Measurements from ENCODE around the gene CCDC126.
A peak's percentile ranks its signal among the peaks of the same experiment; 100 is the strongest.
"Not testable (repeated sequence)": the region's sequence is repeated elsewhere in the genome, so short reads cannot be mapped to it uniquely, and the experiment has no call there.

The CCDC126 gene, protein sequence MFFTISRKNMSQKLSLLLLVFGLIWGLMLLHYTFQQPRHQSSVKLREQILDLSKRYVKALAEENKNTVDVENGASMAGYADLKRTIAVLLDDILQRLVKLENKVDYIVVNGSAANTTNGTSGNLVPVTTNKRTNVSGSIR

GRCh38 chr7:23597094-23598091 is at the start of gene CCDC126:
TSS of gene CCDC126 (plus strand) at chr7:23597382. CDS start at chr7:23611316, 13,934 bp downstream.
- H3K4me3 ChIP-seq: peak within 1 kb of the TSS; percentile 62 to 97 (median 83)
- H3K27ac ChIP-seq: peak within 1 kb of the TSS; percentile 52 to 95 (median 89)

DNA sequence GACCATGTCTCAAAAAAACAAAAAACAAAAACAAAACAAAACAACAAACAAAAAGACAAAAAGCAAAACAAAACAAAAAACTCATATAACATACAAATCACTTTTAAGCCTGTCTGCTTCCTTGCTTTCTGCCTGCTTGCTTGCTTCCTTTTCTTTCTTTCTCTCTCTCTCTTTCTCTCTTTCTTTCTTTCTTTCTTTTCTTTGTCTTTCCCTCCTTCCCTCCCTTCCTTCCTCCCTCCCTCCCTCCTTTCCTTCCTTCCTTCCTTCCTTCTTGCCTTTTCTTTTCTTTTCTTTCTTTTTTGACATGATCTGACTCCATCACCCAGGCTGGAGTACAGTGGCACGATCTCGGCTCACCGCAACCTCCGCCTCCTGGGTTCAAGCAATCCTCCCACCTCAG is 49.5 kb upstream of the CCDC126 start:
- Histone ChIP-seq H3K4me3 (no peak overlapping the region), H3K27ac (no peak overlapping the region)

GRCh38 chr7:23558303-23558702 is 38.9 kb upstream of the CCDC126 start:
- Histone ChIP-seq H3K4me3 (no peak overlapping the region), H3K27ac (no peak overlapping the region)

DNA sequence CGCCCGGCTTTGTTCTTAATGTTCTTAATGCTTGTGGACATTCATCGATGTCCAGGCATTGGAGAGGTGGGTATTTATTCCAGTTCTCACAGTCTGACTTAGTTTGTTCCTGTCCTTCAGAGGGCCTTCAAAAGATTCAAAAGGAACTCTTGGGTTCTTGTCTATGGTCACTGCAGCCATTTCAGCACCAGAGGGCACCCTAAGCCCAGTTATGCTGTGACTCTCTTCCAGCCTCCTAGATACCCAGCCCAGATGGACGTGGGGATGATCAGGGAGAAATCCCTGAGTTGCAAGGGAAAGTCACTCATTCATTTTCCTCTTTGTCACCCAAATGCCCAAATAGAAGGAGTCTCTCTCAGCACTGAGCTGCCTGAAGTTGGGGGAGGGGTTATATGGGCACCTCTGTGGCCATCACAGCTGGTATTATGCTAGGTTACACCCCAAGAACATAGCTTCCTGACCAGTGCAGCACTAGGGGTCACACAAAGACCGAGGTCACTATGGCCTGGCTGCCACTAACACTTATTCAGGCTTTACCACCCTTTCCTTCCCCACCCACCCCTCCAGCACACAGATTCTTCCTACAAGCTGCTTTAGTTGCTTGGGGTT is 26.5 kb upstream of the CCDC126 start:
- Histone ChIP-seq H3K27ac (no peak overlapping the region), H3K4me3 (no peak overlapping the region)

- not testable (repeated sequence) for H3K4me3 ChIP-seq, H3K27ac ChIP-seq
Observed at GRCh38 chr7:23581975-23582374, 15.2 kb upstream of the CCDC126 start.

DNA sequence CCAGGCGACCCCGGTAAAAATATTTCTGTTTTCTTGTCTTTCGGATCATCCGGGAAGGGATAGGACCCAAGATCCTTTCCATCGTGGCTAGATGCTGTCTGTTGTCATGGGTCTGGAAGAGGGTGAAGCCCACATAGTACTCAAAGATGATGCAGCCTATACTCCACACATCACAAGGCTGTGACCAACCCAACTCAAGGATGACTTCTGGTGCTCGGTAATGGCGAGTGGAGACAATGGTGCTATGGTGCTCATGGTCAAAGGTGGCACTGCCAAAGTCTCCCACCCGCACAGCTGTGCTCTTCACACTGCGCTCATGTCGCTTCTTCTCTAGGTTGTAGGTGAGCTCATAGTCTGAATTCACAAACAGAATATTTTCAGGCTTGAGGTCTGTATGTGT is 11.9 kb upstream of the CCDC126 start:
- not testable (repeated sequence) for H3K27ac ChIP-seq, H3K4me3 ChIP-seq

DNA sequence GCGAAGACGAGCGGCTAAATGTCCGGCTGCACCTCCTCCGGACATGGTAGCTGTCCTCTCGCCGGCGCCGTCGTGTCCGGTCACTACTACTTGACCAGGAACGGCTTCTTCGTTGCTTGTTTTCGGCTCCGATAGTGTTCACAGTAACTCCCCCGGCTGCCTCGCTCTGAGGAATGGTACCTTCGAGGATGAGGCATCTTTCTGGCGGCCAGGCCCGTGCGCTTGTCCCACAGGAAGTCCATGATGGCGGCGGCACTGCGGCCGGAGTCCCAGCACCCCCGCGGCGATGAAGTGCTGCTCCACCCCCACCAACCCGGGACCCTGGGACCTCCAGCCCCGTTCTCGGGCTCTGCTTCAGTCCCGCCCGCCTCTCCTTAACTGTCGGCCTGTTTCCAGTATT is 11.0 kb upstream of the CCDC126 start:
- no peak overlapping the region for H3K27ac ChIP-seq
- H3K4me3 ChIP-seq: no peak overlapping the region

- no peak overlapping the region for H3K4me3 ChIP-seq
- H3K27ac ChIP-seq: no peak overlapping the region
Observed at GRCh38 chr7:23590529-23590928, 6.7 kb upstream of the CCDC126 start.

GRCh38 chr7:23593706-23594105 is 3.5 kb upstream of the CCDC126 start:
- Histone ChIP-seq H3K27ac (no peak overlapping the region), H3K4me3 (no peak overlapping the region)

- Histone ChIP-seq H3K27ac (no peak overlapping the region), H3K4me3 (no peak overlapping the region)
Observed at GRCh38 chr7:23594879-23595604, 2.1 kb upstream of the CCDC126 start.

DNA sequence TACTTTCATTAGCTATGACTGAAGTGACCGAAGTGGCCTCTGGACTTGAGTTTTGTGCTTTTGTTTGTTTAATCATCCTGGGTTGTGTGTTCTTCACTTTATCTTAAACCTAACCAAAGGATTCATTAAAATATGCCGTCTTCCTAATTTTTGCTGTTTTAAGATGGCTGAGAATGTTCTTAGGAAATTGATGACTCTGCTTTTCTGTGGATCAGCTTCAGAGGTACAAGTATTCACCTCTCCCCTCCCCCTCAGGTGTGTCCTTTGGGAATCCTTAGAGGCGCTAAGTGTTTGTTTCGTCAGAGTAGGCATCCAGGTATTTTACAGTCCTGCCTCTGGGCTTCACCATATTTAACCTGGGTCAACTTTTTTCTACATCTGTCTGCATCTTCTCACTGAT is 1.1 kb downstream of the CCDC126 start:
- peak overlapping the region in 13 of 21 experiments; percentile 80 to 95 (median 91) for H3K27ac ChIP-seq

DNA sequence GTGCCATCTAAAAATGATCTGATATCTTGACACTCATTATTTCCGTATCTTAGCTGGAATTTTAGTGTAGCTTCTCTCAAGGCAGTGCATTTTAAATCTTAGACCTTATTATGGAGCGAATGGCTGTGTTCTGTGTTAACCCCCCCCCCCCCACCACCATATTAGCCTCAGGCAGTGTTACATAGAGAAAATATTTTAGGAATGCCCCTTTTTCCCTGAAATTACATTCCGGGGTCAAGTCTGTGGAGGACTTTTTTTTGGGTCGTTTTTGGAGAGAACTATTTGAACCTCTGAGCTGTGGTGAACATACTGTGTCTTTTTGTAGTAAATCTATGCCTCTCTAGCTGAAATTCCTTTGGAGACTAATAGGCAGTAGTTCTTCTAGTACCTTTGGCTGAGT is 3.1 kb downstream of the CCDC126 start:
- H3K27ac ChIP-seq: no peak overlapping the region
- H3K4me3 ChIP-seq: no peak overlapping the region

More for the DNA sequence above, 1.1 kb downstream of the CCDC126 start:
- peak overlapping the region; percentile 62 to 97 (median 83) for H3K4me3 ChIP-seq

DNA sequence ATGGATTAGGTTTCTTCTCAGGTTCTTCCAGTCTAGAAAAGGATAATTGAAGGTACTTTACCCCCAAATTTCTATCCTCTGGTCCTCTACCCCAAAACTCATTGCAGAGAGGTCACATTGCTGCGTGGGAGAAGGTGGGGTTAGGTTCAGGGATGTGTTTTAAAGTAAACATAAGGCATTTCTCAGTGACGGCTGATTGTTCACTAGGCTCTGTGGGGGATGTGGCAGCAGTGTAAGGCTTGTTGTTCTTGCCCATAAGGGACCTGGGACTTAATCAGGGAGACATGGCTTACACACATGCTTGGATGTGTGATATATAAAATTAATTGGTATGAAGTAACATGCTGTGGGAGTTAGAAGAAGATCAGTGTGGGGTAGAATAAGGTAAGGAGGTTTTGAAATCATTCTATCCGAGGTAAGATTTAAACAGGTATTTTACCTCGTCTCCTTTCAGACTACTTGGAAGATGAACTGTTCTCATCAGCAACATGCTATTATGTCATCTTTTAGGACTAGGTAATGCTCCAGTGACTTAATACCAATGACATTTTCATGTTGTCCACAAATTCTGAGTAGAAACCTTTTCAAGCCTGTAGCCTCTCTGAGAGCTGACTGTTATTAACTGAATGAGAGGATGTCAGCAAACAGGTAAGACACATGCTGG is 6.6 kb downstream of the CCDC126 start:
- no peak overlapping the region for H3K27ac ChIP-seq
- H3K4me3 ChIP-seq: no peak overlapping the region

DNA sequence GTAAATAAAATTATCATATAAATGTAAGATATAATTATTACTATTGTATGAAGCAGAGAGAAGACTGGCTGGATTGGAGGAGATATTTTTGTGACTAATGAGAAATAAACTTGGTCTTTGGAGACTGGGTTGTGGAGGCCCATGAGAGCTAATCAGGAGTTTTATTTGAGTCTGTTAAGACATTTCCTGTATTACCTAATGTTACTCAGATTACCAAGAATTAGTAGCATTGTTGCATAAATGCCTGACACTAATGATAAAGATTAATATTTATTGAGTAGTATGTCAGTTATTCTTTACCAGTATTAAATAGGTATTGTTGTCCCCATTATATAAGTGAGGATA is 7.1 kb downstream of the CCDC126 start:
- H3K4me3 ChIP-seq: no peak overlapping the region
- H3K27ac ChIP-seq: no peak overlapping the region

DNA sequence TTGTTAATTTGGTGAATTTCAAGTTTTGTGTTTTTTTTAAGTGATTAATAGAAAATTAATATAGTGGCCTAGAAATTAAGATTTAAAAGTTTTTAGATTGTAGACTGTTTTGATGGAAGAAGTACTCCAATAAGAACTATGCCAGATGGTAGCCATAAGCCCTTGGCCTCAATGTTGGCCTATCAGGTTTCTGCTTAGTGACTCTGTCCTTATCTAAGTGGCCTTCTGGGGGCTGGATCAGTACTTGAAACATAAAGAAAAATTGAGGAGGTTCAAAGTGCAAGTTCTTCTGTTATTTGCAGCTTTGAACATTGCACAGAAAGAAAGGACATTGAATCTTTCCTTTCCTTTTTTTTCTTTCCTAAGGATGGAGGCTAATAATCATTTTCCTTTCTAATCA is 9.9 kb downstream of the CCDC126 start:
- H3K4me3 ChIP-seq: no peak overlapping the region
- no peak overlapping the region for H3K27ac ChIP-seq

DNA sequence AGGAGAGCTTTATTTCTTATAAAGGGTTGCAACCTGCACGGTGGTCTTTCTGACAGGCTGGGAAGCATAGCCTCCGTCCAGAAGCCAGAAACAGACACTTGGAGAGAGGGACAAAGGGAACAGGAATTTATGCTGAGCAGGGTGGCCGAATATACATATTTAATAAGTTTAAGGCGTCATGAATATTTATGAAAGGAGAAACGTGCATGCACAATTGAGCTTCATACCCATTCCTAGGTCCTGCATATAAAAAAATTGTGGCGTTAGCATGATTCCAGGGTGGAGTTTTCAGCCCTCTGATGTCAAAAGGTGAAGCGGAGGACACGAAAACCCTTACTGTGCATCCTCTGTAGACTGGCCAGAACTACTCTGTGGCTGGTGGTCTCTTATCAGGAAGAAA is 10.7 kb downstream of the CCDC126 start:
- Histone ChIP-seq H3K4me3 (no peak overlapping the region), H3K27ac (no peak overlapping the region)

GRCh38 chr7:23615331-23615730 is 18.1 kb downstream of the CCDC126 start:
- Histone ChIP-seq H3K27ac (no peak overlapping the region), H3K4me3 (no peak overlapping the region)

- H3K27ac ChIP-seq: no peak overlapping the region
- no peak overlapping the region for H3K4me3 ChIP-seq
Observed at GRCh38 chr7:23616593-23616992, 19.4 kb downstream of the CCDC126 start.

DNA sequence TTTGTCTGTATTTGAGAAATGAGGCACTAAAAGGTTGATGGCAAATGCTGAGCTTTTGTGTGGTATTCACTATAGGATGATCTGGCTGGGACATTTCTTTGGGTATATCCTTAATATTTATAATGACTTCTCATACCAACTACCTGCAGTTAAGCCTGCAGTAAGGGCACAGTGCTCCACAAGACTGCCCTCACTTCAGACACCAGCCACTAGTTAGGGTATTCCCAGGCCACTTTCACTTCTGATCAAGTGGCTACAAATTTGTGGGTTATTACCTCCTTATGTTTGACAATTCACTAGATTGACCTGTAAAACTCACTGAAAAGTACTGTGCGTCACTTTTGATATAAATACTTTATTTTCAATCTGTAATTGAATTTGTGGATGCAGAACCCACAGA is 20.3 kb downstream of the CCDC126 start:
- H3K4me3 ChIP-seq: no peak overlapping the region

GRCh38 chr7:23618241-23618640 is 21.1 kb downstream of the CCDC126 start:
- H3K27ac ChIP-seq: no peak overlapping the region

More for the DNA sequence above, 20.3 kb downstream of the CCDC126 start:
- H3K27ac ChIP-seq: no peak overlapping the region

More at GRCh38 chr7:23618241-23618640, 21.1 kb downstream of the CCDC126 start:
- H3K4me3 ChIP-seq: no peak overlapping the region
